Measurements from ENCODE around the gene MAGOHB.

- no peak for TF ChIP-seq CEBPB (IDR thresholded peaks at IDR 0.05)
- TF ChIP-seq EP300 (IDR thresholded peaks at IDR 0.05; ENCODE audit: borderline replicate concordance): no peak
- TF ChIP-seq EGR1 (IDR thresholded peaks at IDR 0.05): no peak
- TF ChIP-seq REST (IDR thresholded peaks at IDR 0.05; ENCODE audit: low read depth): no peak
- no peak for TF ChIP-seq ZBTB7A (IDR thresholded peaks at IDR 0.05; ENCODE audit: low read depth)
- TF ChIP-seq RAD21 (IDR thresholded peaks at IDR 0.05; ENCODE audit: low read depth): no peak
- TF ChIP-seq TAF1 (IDR thresholded peaks at IDR 0.05; ENCODE audit: low read depth): no peak
- no peak for TF ChIP-seq NFIC (IDR thresholded peaks at IDR 0.05)
- no peak for TF ChIP-seq MAX (IDR thresholded peaks at IDR 0.05)
- TF ChIP-seq TCF12 (IDR thresholded peaks at IDR 0.05; ENCODE audit: low read depth): no peak
- TF ChIP-seq FOXM1 (IDR thresholded peaks at IDR 0.05; ENCODE audit: borderline replicate concordance, low read depth): no peak
- TF ChIP-seq TEAD4 (IDR thresholded peaks at IDR 0.05): no peak
Measured at GRCh38 chr12:10567813-10568212, 45.6 kb downstream of the MAGOHB start.
